ENCODE data around the gene MFSD11. TPM values are rescaled to one million over a fixed set of nuclear protein-coding genes. Genes with fewer than 3 reads are reported as not detected.

MFSD11 gene
- total RNA-seq, 1 donor from 2014 or later = 29.0 TPM

- Mint-ChIP-seq H3K4me1 (ENCODE audit: unreplicated experiment) (peaks cover 29% of the 10 kb centered on the region), H3K9me3 (no peaks in the 10 kb centered on the region), H3K36me3 (peaks cover 37% of the 10 kb centered on the region), H3K27ac (peak overlapping the region; percentile 48), H3K27me3 (no peaks in the 10 kb centered on the region), H3K4me3 (peak overlapping the region; percentile 92)
- TF ChIP-seq CTCF (conservative IDR thresholded peaks at IDR 0.05) = no peak
- DNase-seq (ENCODE audit: extremely low spot score, unreplicated experiment) = no peak
These were observed 4.9 kb upstream of the MFSD11 start for GRCh38 chr17:76732734-76733617.

GRCh38 chr17:76733618-76733957 is 4.3 kb upstream of the MFSD11 start:
- no peak for TF ChIP-seq CTCF (conservative IDR thresholded peaks at IDR 0.05)
- peaks cover 37% of the 10 kb centered on the region for H3K36me3 Mint-ChIP-seq
- no peak for DNase-seq (ENCODE audit: extremely low spot score, unreplicated experiment)
- H3K4me1 Mint-ChIP-seq (ENCODE audit: unreplicated experiment) = peaks cover 35% of the 10 kb centered on the region
- H3K27me3 Mint-ChIP-seq = no peaks in the 10 kb centered on the region
- H3K27ac Mint-ChIP-seq = peak overlapping the region; percentile 48
- peak overlapping the region; percentile 92 for H3K4me3 Mint-ChIP-seq
- H3K9me3 Mint-ChIP-seq = no peaks in the 10 kb centered on the region

GRCh38 chr17:76734080-76734840 is 3.7 kb upstream of the MFSD11 start:
- Mint-ChIP-seq H3K27me3 (no peaks in the 10 kb centered on the region), H3K4me3 (peak overlapping the region; percentile 92), H3K27ac (peak overlapping the region; percentile 48), H3K36me3 (peaks cover 37% of the 10 kb centered on the region), H3K9me3 (no peaks in the 10 kb centered on the region), H3K4me1 (ENCODE audit: unreplicated experiment) (peaks cover 40% of the 10 kb centered on the region)
- no peak for TF ChIP-seq CTCF (conservative IDR thresholded peaks at IDR 0.05)
- DNase-seq (ENCODE audit: extremely low spot score, unreplicated experiment) = no peak

DNA sequence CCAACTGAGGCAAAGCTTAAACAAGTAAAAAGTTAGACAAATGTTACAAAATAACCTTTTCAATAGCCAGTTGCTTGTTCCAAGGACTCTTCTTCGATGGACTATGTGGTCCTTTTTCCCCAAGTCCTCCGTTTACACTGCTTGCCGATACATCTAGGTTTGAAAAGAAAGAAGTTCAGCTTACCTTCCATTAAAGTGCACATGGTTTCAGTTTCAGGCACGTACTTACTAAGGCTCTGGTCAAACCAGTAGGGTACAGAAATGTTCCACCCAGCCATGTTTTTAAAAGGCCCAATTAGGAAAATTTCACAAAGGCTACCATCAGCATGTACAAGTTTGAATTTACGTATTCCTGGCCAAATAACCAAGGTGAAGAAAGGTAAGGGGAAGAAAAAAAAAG is 2.9 kb upstream of the MFSD11 start:
- Mint-ChIP-seq H3K27me3 (no peaks in the 10 kb centered on the region), H3K36me3 (peaks cover 37% of the 10 kb centered on the region), H3K4me1 (ENCODE audit: unreplicated experiment) (peaks cover 40% of the 10 kb centered on the region), H3K9me3 (no peaks in the 10 kb centered on the region), H3K4me3 (peak overlapping the region; percentile 92), H3K27ac (peak overlapping the region; percentile 89)
- TF ChIP-seq CTCF (conservative IDR thresholded peaks at IDR 0.05) = no peak
- no peak for DNase-seq (ENCODE audit: extremely low spot score, unreplicated experiment)

DNA sequence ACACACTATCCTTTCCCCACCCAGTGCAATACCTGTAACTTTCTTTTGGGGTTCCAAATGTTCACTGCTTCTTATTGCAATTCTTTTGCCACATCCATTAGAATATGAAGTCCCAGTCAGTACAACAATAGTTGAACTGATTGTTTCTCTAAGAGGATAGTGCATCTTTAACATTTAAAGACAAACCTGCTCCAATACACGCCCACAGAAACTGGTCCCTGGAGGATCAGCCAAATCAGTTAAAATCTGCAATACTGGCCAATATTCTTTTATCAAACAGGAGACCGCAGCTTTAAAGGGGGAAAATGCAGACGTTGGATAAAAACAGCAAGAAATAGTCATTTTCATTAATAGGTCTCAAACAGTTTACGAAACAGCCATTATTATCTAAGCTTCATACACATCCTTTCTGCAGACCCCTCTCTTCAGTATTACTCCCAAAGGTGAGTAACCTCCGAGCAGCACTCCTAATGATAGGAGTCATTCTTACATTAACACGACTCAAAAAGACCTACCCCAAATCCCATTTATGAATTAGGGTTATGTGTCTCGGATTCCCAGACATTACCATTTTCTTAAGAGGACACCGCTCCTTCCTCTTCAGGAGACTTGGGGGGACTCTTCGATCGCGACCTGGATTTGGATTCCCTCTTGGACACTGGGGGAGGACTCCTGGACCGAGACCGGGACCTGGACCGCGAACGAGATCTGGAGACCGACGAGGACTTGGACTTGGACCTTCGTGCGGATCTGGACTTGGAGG is 2.2 kb upstream of the MFSD11 start:
- H3K4me3 Mint-ChIP-seq = peak overlapping the region; percentile 92
- peaks cover 44% of the 10 kb centered on the region for H3K4me1 Mint-ChIP-seq (ENCODE audit: unreplicated experiment)
- DNase-seq (ENCODE audit: extremely low spot score, unreplicated experiment) = no peak
- peak overlapping the region; percentile 89 for H3K27ac Mint-ChIP-seq
- peaks cover 37% of the 10 kb centered on the region for H3K36me3 Mint-ChIP-seq
- TF ChIP-seq CTCF (conservative IDR thresholded peaks at IDR 0.05) = no peak
- no peaks in the 10 kb centered on the region for H3K9me3 Mint-ChIP-seq
- H3K27me3 Mint-ChIP-seq = no peaks in the 10 kb centered on the region

Data from type B pancreatic cell (in vitro differentiated cells).